GM21825 (cell line): ENCODE measurements around the gene NXN.
"Not testable (repeated sequence)": the region's sequence is repeated elsewhere in the genome, so short reads cannot be mapped to it uniquely, and the experiment has no call there.

ENCODE experiments used
- ATAC-seq: cut with Tn5 transposase; IDR thresholded peaks from one replicate; pipeline ENCODE4 v1.9.1; 2021; ENCODE audit warnings: mild to moderate bottlenecking, moderate library complexity; ENCODE audit not compliant: unreplicated experiment

Gene NXN

GRCh38 chr17:956905-957304 is 22.7 kb downstream of the NXN start:
- no peak for ATAC-seq

DNA sequence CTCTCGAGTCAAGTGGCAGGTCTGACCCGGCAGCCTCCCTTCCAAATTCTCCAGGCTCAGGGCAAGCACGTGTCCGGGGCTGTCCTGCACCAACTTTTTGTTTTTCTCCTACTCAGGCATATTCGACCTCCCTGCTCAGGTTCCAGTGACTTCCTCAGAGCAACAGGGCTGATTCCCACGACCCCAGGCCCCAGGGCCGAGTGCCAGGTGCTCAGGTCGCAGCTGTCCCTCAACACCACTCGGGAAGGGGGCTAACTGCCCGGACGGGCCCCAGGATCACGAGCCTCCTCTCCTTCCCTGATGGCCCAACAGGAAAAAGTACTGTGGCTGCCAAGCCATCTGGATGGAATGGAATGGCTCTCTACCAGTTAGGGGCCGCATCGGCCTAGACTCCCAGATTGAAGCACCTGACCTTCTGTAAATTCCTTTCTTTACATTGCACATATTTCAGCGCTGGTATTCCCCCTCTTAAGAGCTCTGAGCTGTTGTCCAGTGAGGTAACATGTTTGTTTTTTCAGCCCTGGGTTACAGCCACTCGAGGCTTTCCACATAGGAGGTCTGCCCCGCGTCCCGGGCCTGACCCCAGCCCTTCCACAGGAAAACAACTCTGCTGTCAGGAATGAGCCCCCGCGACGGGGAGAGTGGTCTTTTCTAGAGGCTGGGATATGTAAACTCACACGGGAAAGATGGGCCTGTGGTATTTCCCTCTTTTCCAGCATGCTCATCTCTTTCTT is 25.0 kb downstream of the NXN start:
- no peak for ATAC-seq

DNA sequence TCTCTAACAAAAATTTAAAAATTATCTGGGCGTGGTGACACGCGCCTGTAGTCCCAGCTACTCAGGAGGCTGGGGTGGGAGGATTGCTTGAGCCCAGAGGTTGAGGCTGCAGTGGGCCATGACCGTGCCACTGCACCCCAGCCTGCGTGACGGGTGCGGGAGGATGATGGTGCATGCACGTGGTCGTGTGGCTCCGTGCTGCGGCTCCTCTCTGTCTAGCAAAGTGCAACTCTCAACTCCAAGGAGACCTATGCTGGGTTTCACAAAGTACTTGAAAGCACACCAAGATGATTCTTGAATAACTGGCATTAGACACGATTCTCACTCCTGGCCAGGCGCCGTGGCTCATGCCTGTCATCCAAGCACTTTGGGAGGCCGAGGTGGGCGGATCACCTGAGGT is 25.8 kb downstream of the NXN start:
- ATAC-seq = no peak

GRCh38 chr17:952592-952991 is 27.0 kb downstream of the NXN start:
- ATAC-seq = not testable (repeated sequence)

DNA sequence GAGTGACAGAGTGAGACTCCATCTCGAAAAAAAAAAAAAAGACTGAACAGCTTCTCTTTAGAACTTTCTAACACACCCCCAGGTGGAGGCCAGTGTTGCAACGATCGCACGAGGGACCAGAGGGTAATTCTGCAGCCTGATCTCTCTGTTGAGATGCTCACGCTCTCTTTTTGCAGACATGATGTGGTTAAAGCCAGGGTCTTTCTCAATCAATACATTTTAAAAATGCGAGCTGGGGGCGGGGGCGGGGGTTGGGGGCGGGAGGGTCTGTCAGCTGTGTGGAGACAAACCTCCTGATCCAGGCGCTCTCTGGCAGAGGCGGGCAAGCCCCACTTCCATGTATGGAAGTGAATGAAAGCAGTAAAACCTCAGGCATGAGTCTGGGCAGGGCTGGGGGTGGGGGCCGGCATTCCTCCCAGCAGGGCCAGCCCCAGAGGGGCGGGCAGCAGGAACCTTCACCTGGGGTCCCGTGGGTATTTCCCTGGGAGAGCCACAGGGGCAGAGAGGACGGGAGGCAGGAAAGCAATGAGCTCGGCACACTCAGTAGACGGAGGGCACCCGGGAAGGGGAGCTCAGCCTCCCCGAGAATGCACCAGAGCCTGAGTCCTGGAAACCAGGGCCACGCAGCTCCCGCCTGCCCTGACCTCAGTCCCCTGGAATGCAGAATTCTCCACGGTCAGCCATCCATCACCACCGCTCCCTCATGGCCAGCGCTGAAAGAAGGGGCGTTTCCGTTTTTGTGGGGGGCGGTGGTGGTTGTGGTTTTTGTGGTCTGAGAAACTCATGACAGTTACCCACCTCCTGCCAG is 28.0 kb downstream of the NXN start:
- ATAC-seq = no peak

- ATAC-seq = no peak
These were observed 29.8 kb downstream of the NXN start for GRCh38 chr17:949623-950303.

- ATAC-seq = no peak
These were observed 31.2 kb downstream of the NXN start for GRCh38 chr17:948284-948852.

GRCh38 chr17:946510-947236 is 32.9 kb downstream of the NXN start:
- no peak for ATAC-seq

DNA sequence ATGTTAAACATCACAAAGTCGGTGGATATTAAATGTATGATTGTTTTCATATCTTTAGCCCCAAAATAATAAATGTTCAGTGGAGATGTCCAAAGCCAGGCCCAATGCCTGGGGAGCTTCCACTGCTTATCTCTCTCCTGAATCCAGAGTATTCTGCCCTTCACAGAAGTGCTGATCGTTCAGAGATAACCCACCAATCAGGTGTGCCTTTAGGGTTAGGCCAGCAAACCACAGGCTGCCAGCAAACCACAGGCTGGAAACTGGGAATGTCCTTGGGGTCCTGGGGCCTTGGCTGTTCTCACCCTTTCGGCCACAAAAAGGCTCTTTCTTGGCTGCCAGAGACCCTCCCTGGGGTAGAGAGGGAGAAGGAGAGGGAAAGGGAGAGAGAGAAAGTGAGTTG is 33.9 kb downstream of the NXN start:
- ATAC-seq = no peak

- ATAC-seq = no peak
These were observed 35.2 kb downstream of the NXN start for GRCh38 chr17:944266-944826.

DNA sequence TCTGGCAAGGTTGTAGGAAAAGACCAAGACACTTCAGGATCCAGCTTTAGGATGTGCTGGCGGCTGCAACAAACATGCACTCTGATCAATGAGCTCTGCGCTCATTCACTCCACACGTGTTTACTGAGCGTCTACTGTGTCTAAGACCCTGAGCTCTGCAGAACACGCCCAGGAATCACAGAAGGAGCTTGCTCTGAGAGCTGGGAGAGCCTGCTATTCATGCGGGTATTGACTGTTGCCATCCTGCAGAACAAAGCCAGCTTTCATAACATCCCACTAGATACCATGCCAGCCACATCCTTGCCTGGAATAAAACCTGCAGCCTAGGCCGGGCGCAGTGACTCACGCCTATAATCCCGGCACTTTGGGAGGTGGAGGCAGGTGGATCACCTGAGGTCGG is 44.1 kb downstream of the NXN start:
- ATAC-seq = no peak

GRCh38 chr17:933312-934073 is 46.1 kb downstream of the NXN start:
- no peak for ATAC-seq

DNA sequence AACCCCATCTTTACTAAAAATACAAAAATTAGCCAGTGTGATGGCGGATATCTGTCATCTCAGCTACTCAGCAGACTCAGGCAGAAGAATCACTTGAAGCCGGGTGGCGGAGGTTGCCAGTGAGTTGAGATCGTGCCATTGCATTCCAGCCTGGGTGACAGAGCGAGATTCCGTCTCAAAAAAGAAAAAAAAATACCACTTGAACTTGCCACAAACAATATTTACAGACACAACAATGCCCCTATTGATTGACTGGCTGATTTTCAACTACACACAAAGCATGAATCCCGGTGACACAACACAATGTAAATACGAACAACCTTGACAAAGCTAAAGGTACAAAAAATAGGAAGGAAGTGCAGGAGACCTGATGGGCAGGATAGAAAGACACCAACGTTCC is 49.3 kb downstream of the NXN start:
- no peak for ATAC-seq

GRCh38 chr17:929586-929985 is 50.0 kb downstream of the NXN start:
- no peak for ATAC-seq

DNA sequence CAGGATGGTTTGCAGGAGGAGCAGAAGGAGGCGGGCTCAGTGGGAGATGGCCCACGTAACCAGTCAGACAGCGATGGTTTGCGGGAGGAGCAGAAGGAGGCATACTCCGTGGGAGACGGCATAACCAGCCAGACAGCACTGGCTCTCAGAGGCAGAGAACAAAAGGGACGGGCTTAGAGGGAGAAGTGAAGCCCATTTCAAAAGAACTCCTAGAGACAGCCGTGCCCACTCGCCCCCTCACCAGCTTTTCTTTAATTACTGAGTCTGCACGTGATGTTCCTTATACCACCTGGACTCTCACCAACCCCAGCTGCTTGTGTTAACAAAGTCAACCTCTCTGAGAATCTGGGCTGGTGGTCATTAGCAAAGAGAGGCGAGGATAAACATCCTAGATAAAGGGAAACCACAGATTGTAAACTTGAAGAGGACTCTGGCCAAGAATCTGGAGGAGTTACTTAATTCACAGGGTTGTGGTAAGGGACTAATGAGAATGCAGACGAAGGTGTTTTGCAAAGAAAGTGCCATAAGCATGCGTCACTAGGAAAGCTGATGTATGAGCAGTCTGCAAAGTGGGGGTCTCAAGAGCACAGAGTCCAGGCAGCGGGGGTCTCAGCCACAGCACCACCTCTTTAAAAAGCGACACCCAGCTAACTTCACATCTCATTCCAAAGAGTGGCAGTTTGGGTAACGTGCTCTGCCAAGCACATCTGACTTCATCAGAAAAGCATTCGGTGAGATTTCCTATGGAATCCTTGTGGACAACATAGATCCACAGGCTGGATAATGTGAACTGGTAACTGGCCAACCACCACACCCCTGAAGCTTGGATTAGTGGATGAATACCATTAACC is 51.7 kb downstream of the NXN start:
- ATAC-seq = no peak

DNA sequence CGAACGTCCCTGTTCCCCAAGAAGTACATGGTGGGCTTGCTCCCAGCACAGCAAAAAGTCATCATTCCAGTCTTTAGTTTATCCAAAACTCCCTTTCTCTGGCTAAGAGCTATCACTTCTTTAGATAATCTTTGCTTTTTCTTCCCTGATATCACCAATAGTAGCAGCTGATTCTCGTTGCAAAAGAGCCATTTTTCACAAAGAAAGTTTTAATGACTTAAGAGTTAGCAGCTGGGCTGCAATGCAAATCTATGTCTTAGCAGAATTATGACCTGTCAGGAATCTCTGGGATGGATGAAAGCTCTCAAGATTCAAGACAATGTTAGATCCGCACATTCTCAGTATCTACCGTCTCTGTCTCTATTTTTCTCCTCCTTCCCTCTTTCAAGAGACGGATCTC is 53.8 kb downstream of the NXN start:
- no peak for ATAC-seq

DNA sequence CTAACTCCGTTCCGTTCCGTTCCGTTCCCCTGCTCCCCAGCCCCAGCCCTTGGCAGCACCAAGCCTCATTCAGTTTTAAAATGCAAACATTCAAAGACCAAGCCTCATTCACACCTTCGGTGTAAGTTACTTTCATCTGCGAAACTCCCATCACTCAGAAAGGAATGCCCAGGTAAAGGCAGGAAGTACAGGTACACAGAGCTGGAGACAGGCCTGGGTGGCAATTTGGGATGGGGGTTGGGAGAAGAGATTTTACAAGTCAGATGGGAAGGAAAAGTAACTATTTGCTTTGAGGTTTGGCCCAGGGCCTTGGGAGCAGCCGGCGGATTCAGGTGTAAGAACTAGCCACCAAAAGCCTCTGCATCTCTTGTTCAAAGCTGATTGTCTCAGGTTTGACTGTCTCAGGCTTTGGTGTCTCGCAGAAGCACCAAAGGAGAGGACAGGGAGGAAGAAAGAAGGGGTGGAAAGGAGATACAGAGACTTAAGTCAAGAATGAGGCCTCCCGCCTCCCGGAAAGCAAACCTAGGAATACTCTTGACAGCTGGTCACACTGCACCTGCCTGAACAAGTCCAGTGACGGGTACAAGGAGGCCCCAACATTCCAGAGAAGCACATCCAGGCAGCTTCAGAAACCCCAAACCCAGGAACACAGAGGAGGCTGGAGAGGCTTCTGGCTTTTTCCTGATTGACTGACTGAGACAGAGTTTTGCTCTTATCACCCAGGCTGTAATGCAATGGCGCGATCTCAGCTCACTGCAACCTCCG is 54.7 kb downstream of the NXN start:
- no peak for ATAC-seq

DNA sequence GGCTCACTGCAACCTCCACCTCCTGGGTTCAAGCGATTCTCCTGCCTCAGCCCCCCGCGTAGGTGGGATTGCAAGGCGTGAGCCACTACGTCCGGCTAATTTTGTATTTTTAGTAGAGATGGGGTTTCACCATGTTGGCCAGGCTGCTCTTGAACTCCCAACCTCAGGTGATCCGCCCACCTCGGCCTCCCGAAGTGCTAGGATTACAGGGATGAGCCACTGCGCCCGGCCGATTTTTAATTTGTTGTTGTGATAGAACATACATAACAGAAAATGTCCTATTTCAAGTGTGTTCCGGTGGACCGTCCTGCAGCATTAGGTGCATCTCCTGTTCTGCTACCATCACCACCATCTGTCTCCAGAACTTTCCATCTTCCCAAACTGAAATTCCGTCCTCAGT is 55.3 kb downstream of the NXN start:
- not testable (repeated sequence) for ATAC-seq
